Left kidney (tissue), 2 donors: ENCODE data around the gene TM2D3. TPM values are rescaled to one million over a fixed set of nuclear protein-coding genes. Genes with fewer than 3 reads are reported as not detected.

ENCODE experiments used
- DNase-seq: peaks from one replicate; pipeline ENCODE4 v3.0.0-alpha.2; 2013
- polyA plus RNA-seq: library from polyadenylated mRNA; unstranded; fragments of 120-200 nt; gene quantifications from one replicate; pipeline ENCODE4 v1.2.1, GENCODE V29; 2013; ENCODE audit not compliant: insufficient read length

TM2D3 gene
- polyA plus RNA-seq, 1 donor = 66.0 TPM

GRCh38 chr15:101625184-101625583 is 27.0 kb downstream of the TM2D3 start:
- DNase-seq = no peak

- DNase-seq = no peak
These were observed 28.5 kb downstream of the TM2D3 start for GRCh38 chr15:101623367-101624304.

GRCh38 chr15:101621961-101622360 is 30.2 kb downstream of the TM2D3 start:
- no peak for DNase-seq

- no peak for DNase-seq
These were observed 31.5 kb downstream of the TM2D3 start for GRCh38 chr15:101620671-101621070.

GRCh38 chr15:101619615-101619865 is 32.6 kb downstream of the TM2D3 start:
- no peak for DNase-seq

- DNase-seq = no peak
These were observed 33.1 kb downstream of the TM2D3 start for GRCh38 chr15:101618851-101619614.

GRCh38 chr15:101618076-101618475 is 34.1 kb downstream of the TM2D3 start:
- DNase-seq = no peak

- no peak for DNase-seq
These were observed 34.7 kb downstream of the TM2D3 start for GRCh38 chr15:101617390-101617965.

- peak; percentile 65 for DNase-seq
These were observed 36.0 kb downstream of the TM2D3 start for GRCh38 chr15:101615986-101616848.

GRCh38 chr15:101615414-101615985 is 36.7 kb downstream of the TM2D3 start:
- no peak for DNase-seq

- DNase-seq = no peak
These were observed 37.4 kb downstream of the TM2D3 start for GRCh38 chr15:101614761-101615160.

GRCh38 chr15:101614001-101614585 is 38.1 kb downstream of the TM2D3 start:
- DNase-seq = no peak

- DNase-seq = peak; percentile 76
These were observed 38.8 kb downstream of the TM2D3 start for GRCh38 chr15:101613130-101614000.

- no peak for DNase-seq
These were observed 39.5 kb downstream of the TM2D3 start for GRCh38 chr15:101612676-101613075.

GRCh38 chr15:101611580-101612299 is 40.4 kb downstream of the TM2D3 start:
- DNase-seq = no peak

GRCh38 chr15:101611007-101611406 is 41.2 kb downstream of the TM2D3 start:
- no peak for DNase-seq

GRCh38 chr15:101610611-101611000 is 41.6 kb downstream of the TM2D3 start:
- DNase-seq = no peak

- DNase-seq = no peak
These were observed 42.2 kb downstream of the TM2D3 start for GRCh38 chr15:101609742-101610610.

- DNase-seq = no peak
These were observed 44.0 kb downstream of the TM2D3 start for GRCh38 chr15:101608201-101608600.
